OCI-LY7 (cell line): ENCODE data around the gene TMEM171. TPM values are rescaled to one million over a fixed set of nuclear protein-coding genes. Genes with fewer than 3 reads are reported as not detected.
A peak's percentile ranks its signal among the peaks of the same experiment; 100 is the strongest.

Experiments
- BruUV-seq: library from RNA; stranded (reverse); fragments of 400-500 nt; replicated peaks from 2 replicates; lab custom pipeline; 2021; lab: Mats Ljungman, UMichigan
- CTCF ChIA-PET: fragments of 300-600 bp; sonication (Branson Sonifier 250); formaldehyde crosslinking; loops from one replicate; lab custom pipeline; 2022; ENCODE audit warnings: antibody characterized with exemption; ENCODE audit not compliant: unreplicated experiment; lab: Charles Lee
- POLR2A ChIA-PET: fragments of 300-600 bp; sonication (Branson Sonifier 250); formaldehyde crosslinking; loops from one replicate; lab custom pipeline; 2022; ENCODE audit warnings: antibody characterized with exemption; lab: Charles Lee
- DNase-seq: peaks from one replicate; pipeline ENCODE4 v3.0.0-alpha.2; 2015; ENCODE audit warnings: low spot score
- H2AFZ ChIP-seq: fragments of 200-600 bp; sonication (generic), shearing (Covaris generic); 2 replicates; pipeline ENCODE4 v1.6.1; 2014; ENCODE audit warnings: mild to moderate bottlenecking, antibody characterized with exemption, low read length, moderate library complexity
- H3K27ac ChIP-seq: fragments of 200-600 bp; sonication (generic); 2 replicates; pipeline ENCODE4 v1.5.1; 2014; ENCODE audit warnings: mixed run types, low read depth, mild to moderate bottlenecking, moderate library complexity, low read length, inconsistent platforms; ENCODE audit not compliant: poor library complexity, severe bottlenecking
- H3K36me3 ChIP-seq: fragments of 200-600 bp; sonication (generic); 2 replicates; pipeline ENCODE4 v1.6.1; 2014; ENCODE audit warnings: mild to moderate bottlenecking, antibody characterized with exemption, low read length, moderate library complexity, mixed read lengths; ENCODE audit not compliant: insufficient read depth
- H3K4me1 ChIP-seq: fragments of 200-600 bp; sonication (generic); 2 replicates; pipeline ENCODE4 v1.5.1; 2014; ENCODE audit warnings: mild to moderate bottlenecking, low read length; ENCODE audit not compliant: insufficient read depth, poor library complexity, severe bottlenecking
- H3K4me2 ChIP-seq: fragments of 200-600 bp; sonication (generic); 2 replicates; pipeline ENCODE4 v1.6.1; 2014; ENCODE audit warnings: mild to moderate bottlenecking, low read length
- H3K4me3 ChIP-seq: fragments of 200-600 bp; sonication (generic); 2 replicates; pipeline ENCODE4 v1.5.1; 2014; ENCODE audit warnings: mild to moderate bottlenecking, low read depth, low read length; ENCODE audit not compliant: poor library complexity, severe bottlenecking
- H3K79me2 ChIP-seq: fragments of 200-600 bp; sonication (generic); 2 replicates; pipeline ENCODE4 v1.6.1; 2016; ENCODE audit warnings: low read depth, mild to moderate bottlenecking, low read length, moderate library complexity, mixed read lengths; ENCODE audit not compliant: insufficient read depth
- H3K9me2 ChIP-seq: fragments of 200-600 bp; sonication (generic); 2 replicates; pipeline ENCODE4 v1.6.1; 2016; ENCODE audit warnings: mild to moderate bottlenecking, low read length, mixed read lengths; ENCODE audit not compliant: insufficient read depth
- H3K9me3 ChIP-seq: fragments of 200-600 bp; sonication (generic); 2 replicates; pipeline ENCODE4 v1.6.1; 2014; ENCODE audit warnings: mild to moderate bottlenecking, mixed run types, low read length, mixed read lengths
- H4K20me1 ChIP-seq: fragments of 200-600 bp; sonication (generic); 2 replicates; pipeline ENCODE4 v1.6.1; 2014; ENCODE audit warnings: mild to moderate bottlenecking, antibody characterized with exemption, low read length, moderate library complexity, mixed read lengths; ENCODE audit not compliant: insufficient read depth
- EZH2phosphoT487 ChIP-seq: fragments of 200-600 bp; sonication (generic); IDR thresholded peaks from 2 replicates; pipeline ENCODE4 v1.6.1; 2018; ENCODE audit warnings: low read depth, borderline replicate concordance, mild to moderate bottlenecking, mixed run types, antibody characterized with exemption, low read length, moderate library complexity, mixed read lengths
- intact Hi-C: fragments of 100-400 bp; cut with micrococcal nuclease; formaldehyde crosslinking; loops from one replicate; pipeline ENCODE4 v1.10.0; 2022; ENCODE audit not compliant: unreplicated experiment
- total RNA-seq, 2 experiments: library from RNA; depleted of rRNA in 1 of 2; stranded (reverse); fragments of >200 nt in 1 of 2; shearing (Covaris generic) in 1 of 2; gene quantifications; 2 replicates each; pipeline ENCODE4 v1.2.3, GENCODE V29; 2014 to 2022
- TF ChIP-seq, protein P1 (sequence below): fragments of 200-600 bp; sonication (generic); conservative IDR thresholded peaks from 2 replicates; pipeline ENCODE4 v1.5.1; 2014; ENCODE audit warnings: mild to moderate bottlenecking, antibody characterized with exemption, low read length, moderate library complexity, mixed read lengths

TMEM171 gene
- total RNA-seq, 2 experiments from 2014 or later: not detected

DNA sequence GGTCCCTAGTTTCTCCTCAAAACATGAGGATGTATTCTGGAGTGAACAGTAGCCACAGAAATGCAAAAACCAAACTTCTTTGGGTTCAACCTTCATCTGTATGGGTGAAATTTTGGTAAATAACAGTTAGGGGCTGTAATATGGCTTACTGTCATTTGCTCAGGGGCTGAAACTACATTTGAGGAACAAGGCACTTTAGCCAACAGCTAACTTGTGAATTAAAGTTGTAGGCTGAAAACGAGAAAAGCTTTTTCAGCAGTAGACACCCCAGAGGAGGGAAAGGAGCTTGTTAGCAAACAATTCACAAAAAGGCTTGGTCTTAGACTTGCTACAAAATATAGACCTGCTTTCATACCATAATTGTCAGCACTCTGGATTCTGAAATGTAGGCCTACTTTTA lies 6.6 kb downstream of the TMEM171 start:
- no peak for TF ChIP-seq EZH2phosphoT487
- TF ChIP-seq, protein P1, sequence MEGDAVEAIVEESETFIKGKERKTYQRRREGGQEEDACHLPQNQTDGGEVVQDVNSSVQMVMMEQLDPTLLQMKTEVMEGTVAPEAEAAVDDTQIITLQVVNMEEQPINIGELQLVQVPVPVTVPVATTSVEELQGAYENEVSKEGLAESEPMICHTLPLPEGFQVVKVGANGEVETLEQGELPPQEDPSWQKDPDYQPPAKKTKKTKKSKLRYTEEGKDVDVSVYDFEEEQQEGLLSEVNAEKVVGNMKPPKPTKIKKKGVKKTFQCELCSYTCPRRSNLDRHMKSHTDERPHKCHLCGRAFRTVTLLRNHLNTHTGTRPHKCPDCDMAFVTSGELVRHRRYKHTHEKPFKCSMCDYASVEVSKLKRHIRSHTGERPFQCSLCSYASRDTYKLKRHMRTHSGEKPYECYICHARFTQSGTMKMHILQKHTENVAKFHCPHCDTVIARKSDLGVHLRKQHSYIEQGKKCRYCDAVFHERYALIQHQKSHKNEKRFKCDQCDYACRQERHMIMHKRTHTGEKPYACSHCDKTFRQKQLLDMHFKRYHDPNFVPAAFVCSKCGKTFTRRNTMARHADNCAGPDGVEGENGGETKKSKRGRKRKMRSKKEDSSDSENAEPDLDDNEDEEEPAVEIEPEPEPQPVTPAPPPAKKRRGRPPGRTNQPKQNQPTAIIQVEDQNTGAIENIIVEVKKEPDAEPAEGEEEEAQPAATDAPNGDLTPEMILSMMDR: no peak
- H3K4me2 ChIP-seq: peak overlapping the region; percentile 10; the same call in 1 of the 2 replicates
- H3K9me2 ChIP-seq: no peaks in the 10 kb centered on the region
- BruUV-seq: no TSS peak
- ChIA-PET CTCF (interaction anchor here (0.9 kb wide), 1 partner anchor 8 kb away, joined by 3 read pairs; no protein-coding TSS in a partner anchor), POLR2A (interaction anchor here (0.7 to 1.1 kb wide), 2 partner anchors 10 to 35 kb away, joined by 3 read pairs; no protein-coding TSS in a partner anchor)
- peaks cover 21% of the 10 kb centered on the region for H3K4me1 ChIP-seq
- no peaks in the 10 kb centered on the region for H4K20me1 ChIP-seq
- H3K36me3 ChIP-seq: no peaks in the 10 kb centered on the region
- H3K9me3 ChIP-seq: no peaks in the 10 kb centered on the region
- intact Hi-C loops: no loop called here
- DNase-seq: peak; percentile 33
- H3K27ac ChIP-seq: no peak overlapping the region
- peak overlapping the region; percentile 81 for H2AFZ ChIP-seq
- H3K4me3 ChIP-seq: no peak overlapping the region
- H3K79me2 ChIP-seq: no peaks in the 10 kb centered on the region

DNA sequence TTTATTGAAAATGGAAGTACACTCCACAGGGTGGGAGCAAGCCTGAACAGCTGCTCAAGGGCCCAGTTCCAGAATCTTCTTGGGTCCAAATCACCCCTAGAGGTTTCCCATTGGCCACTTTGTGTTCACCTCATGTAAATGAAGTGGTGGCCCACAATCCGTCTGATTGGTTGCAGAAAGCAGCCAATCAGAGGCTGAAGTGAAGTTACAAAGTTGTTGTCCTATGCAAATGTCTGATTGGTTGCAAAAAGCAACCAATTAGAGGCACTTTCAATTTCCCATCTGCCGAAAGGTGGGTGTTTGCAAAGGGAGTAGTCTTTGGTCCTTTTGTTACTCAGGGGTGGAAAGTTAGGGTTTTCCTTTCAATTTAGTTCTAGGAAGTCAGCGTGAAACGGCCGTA lies 8.8 kb downstream of the TMEM171 start:
- TF ChIP-seq, protein P1: no peak
- no peak for TF ChIP-seq EZH2phosphoT487
- Histone ChIP-seq H2AFZ (no peak overlapping the region), H4K20me1 (no peaks in the 10 kb centered on the region), H3K4me1 (peaks cover 12% of the 10 kb centered on the region), H3K36me3 (no peaks in the 10 kb centered on the region), H3K4me3 (no peak overlapping the region), H3K79me2 (no peaks in the 10 kb centered on the region), H3K4me2 (no peak overlapping the region), H3K9me2 (no peaks in the 10 kb centered on the region), H3K27ac (no peak overlapping the region), H3K9me3 (no peaks in the 10 kb centered on the region)
- CTCF ChIA-PET: no interaction called here
- POLR2A ChIA-PET: no interaction called here
- DNase-seq: no peak
- intact Hi-C loops: no loop called here
- BruUV-seq: no TSS peak

DNA sequence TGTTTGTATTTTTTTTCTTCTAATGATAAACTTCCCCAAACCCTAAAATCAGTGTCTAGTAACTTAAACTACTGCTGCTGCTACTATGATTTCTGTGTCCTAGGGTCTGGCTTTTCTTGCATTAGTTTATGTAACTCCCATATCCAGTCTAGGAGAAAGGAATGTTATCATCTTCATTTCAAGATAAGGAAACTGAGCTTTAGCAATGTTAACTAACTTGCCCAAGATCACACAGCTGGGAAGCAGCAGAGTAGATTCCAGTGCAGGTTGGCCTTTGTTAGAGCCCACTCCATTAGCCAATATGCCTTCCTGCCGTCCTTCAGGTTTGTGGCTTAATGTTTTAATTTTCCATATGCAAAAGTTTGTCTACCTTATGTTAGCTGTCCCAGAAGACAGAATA lies 10.4 kb downstream of the TMEM171 start:
- no peaks in the 10 kb centered on the region for H3K36me3 ChIP-seq
- H3K4me3 ChIP-seq: no peak overlapping the region
- no peaks in the 10 kb centered on the region for H3K79me2 ChIP-seq
- intact Hi-C loops: loop anchor here (10.0 kb wide), 2 partner anchors 46 to 314 kb away; partner anchors contain the start of gene FOXD1
- no peak overlapping the region for H2AFZ ChIP-seq
- TF ChIP-seq EZH2phosphoT487: no peak
- TF ChIP-seq, protein P1: no peak
- ChIA-PET POLR2A (no interaction called here), CTCF (no interaction called here)
- no peaks in the 10 kb centered on the region for H3K9me3 ChIP-seq
- H3K4me2 ChIP-seq: no peak overlapping the region
- H3K27ac ChIP-seq: no peak overlapping the region
- H3K4me1 ChIP-seq: peaks cover 12% of the 10 kb centered on the region
- no peaks in the 10 kb centered on the region for H4K20me1 ChIP-seq
- DNase-seq: no peak
- H3K9me2 ChIP-seq: no peaks in the 10 kb centered on the region
- no TSS peak for BruUV-seq
